GM19240 (cell line): ENCODE measurements around the gene FAM171A2.

Experiments used
- DNase-seq: peaks from one replicate; pipeline ENCODE4 v3.0.0; 2011; ENCODE audit warnings: low spot score; ENCODE audit not compliant: insufficient read length

Gene FAM171A2

GRCh38 chr17:44361292-44362260, 2.1 kb downstream of the FAM171A2 start:
- no peak for DNase-seq

- no peak for DNase-seq
Measured at GRCh38 chr17:44360826-44361225, 2.8 kb downstream of the FAM171A2 start.

GRCh38 chr17:44360144-44360533, 3.5 kb downstream of the FAM171A2 start:
- DNase-seq, result no peak

- DNase-seq, result no peak
Measured at GRCh38 chr17:44359458-44360143, 4.1 kb downstream of the FAM171A2 start.

- no peak for DNase-seq
Measured at GRCh38 chr17:44359006-44359405, 4.6 kb downstream of the FAM171A2 start.

GRCh38 chr17:44358066-44358465, 5.6 kb downstream of the FAM171A2 start:
- no peak for DNase-seq

GRCh38 chr17:44356241-44356640, 7.4 kb downstream of the FAM171A2 start:
- no peak for DNase-seq

GRCh38 chr17:44355642-44356099, 8.0 kb downstream of the FAM171A2 start:
- peak; percentile 6 for DNase-seq

GRCh38 chr17:44354582-44355561, 8.8 kb downstream of the FAM171A2 start:
- peak; percentile 51 for DNase-seq

- DNase-seq, result peak; percentile 8
Measured at GRCh38 chr17:44353672-44354331, 9.9 kb downstream of the FAM171A2 start.

- no peak for DNase-seq
Measured at GRCh38 chr17:44352828-44353671, 10.6 kb downstream of the FAM171A2 start.

- no peak for DNase-seq
Measured at GRCh38 chr17:44351961-44352827, 11.5 kb downstream of the FAM171A2 start.

GRCh38 chr17:44351464-44351863, 12.2 kb downstream of the FAM171A2 start:
- DNase-seq, result no peak

- peak; percentile 93 for DNase-seq
Measured at GRCh38 chr17:44350733-44351226, 12.9 kb downstream of the FAM171A2 start.

GRCh38 chr17:44349553-44350070, 14.0 kb downstream of the FAM171A2 start:
- no peak for DNase-seq

- no peak for DNase-seq
Measured at GRCh38 chr17:44348988-44349364, 14.7 kb downstream of the FAM171A2 start.

- peak; percentile 74 for DNase-seq
Measured at GRCh38 chr17:44348234-44348987, 15.2 kb downstream of the FAM171A2 start.
